Measurements from ENCODE around the gene SARNP.
"Not testable (repeated sequence)": the region's sequence is repeated elsewhere in the genome, so short reads cannot be mapped to it uniquely, and the experiment has no call there.

GRCh38 chr12:55758575-55758974 is 58.9 kb downstream of the SARNP start:
- not testable (repeated sequence) for TF ChIP-seq CTCF (IDR thresholded peaks at IDR 0.05; ENCODE audit: low read length); EZH2 (IDR thresholded peaks at IDR 0.05; ENCODE audit: borderline replicate concordance, low read length)
